ENCODE results near the gene JUNB. TPM values are rescaled to one million over a fixed set of nuclear protein-coding genes. Genes with fewer than 3 reads are reported as not detected.
A peak's percentile ranks its signal among the peaks of the same experiment; 100 is the strongest.

JUNB gene
- total and polyA plus RNA-seq, 2 of the 13 experiments (the other 11 are each of a cell fraction or from before 2014, with no cell fraction given), result 7.7 to 8.2 TPM

GRCh38 chr19:12777217-12778016 lies 13.9 kb upstream of the JUNB start (continued):
- no peak for TF ChIP-seq DMTF1 (CRISPR knock-in tag; IDR thresholded peaks at IDR 0.05)
- no peak for TF ChIP-seq ZSCAN12 (CRISPR knock-in tag; IDR thresholded peaks at IDR 0.05)
- TF ChIP-seq ZNF263 (CRISPR knock-in tag; IDR thresholded peaks at IDR 0.05), result 0 out of 2 replicates have a peak, but pooled peaks have one; percentile 28
- TF ChIP-seq TAF15 (IDR thresholded peaks at IDR 0.05; ENCODE audit: low read depth, low read length, poor library complexity, severe bottlenecking), result no peak
- TF ChIP-seq ARID5B (CRISPR knock-in tag; IDR thresholded peaks at IDR 0.05), result no peak
- no peak for TF ChIP-seq ARID4A (CRISPR knock-in tag; IDR thresholded peaks at IDR 0.05; ENCODE audit: borderline replicate concordance)
- no peak for TF ChIP-seq TEF (CRISPR knock-in tag; IDR thresholded peaks at IDR 0.05)
- TF ChIP-seq ATF1 (CRISPR knock-in tag; IDR thresholded peaks at IDR 0.05), result 0 out of 2 replicates have a peak, but pooled peaks have one; percentile 23
- no peak for TF ChIP-seq XBP1 (CRISPR knock-in tag; IDR thresholded peaks at IDR 0.05)
- peak; percentile 60 for TF ChIP-seq ZFY (CRISPR knock-in tag; IDR thresholded peaks at IDR 0.05)
- no peak for TF ChIP-seq MTA3 (CRISPR knock-in tag; IDR thresholded peaks at IDR 0.05)
- no peak for TF ChIP-seq ZNF431 (CRISPR knock-in tag; IDR thresholded peaks at IDR 0.05; ENCODE audit: borderline replicate concordance, low read depth)
- TF ChIP-seq RORA (CRISPR knock-in tag; IDR thresholded peaks at IDR 0.05), result no peak
- peak; percentile 73; the same call in 1 of the 2 replicates for TF ChIP-seq ZNF800 (CRISPR knock-in tag; IDR thresholded peaks at IDR 0.05)

Data from HepG2 (cell line).